HuH-7.5 (cell line): ENCODE measurements around the gene ZNF227.
"Not testable (repeated sequence)": the region's sequence is repeated elsewhere in the genome, so short reads cannot be mapped to it uniquely, and the experiment has no call there.

Source experiments
- DNase-seq: peaks from one replicate; pipeline ENCODE4 v3.0.0; 2011; ENCODE audit warnings: low spot score

Gene ZNF227

DNA sequence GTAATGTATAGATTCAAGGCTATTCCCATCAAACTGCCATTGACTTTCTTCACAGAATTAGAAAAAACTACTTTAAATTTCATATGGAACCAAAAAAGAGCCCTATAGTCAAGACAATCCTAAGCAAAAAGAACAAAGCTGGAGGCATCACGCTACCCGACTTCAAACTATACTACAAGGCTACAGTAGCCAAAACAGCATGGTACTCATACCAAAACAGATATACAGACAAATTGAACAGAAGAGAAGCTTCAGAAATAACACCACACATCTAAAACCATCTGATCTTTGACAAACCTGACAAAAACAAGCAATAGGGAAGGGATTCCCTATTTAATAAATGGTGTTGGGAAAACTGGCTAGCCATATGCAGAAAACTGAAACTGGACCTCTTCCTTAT, 40.0 kb downstream of the ZNF227 start:
- DNase-seq = not testable (repeated sequence)

GRCh38 chr19:44253392-44253791, 41.1 kb downstream of the ZNF227 start:
- DNase-seq = not testable (repeated sequence)

GRCh38 chr19:44254496-44254895, 42.2 kb downstream of the ZNF227 start:
- peak; percentile 18 for DNase-seq

DNA sequence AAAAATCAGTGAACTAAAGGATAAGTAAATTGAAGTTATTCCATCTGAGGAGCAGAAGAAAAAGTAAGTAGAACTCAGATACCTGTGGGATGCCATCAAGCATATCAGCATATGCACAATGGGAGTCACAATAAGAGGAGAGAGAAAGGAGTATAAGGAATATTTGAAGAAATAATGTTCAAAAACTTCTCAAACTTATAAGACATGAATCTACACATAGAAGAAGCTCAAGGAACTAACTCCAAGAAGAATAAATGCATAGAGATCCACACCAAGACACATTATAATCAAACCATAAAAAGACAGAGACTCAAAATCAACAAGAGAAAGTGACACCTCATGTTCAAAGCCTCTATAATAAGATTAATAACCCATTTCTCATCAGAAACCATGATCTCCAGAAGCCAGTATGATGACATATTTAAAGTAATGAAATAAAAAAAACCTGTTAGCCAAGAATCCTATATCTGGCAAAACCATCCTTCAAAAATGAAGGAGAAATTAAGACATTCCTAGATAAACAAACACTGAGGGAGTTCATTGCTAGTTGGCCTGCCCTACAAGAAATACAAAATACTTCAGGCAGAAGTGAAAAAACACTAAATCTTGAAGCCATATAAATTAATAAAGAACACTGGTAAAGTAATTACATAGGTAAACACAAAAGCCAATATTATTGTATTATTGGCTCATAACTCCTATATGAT, 43.5 kb downstream of the ZNF227 start:
- no peak for DNase-seq

- DNase-seq = no peak
Measured at GRCh38 chr19:44258136-44258535, 45.8 kb downstream of the ZNF227 start.

GRCh38 chr19:44258835-44259413, 46.6 kb downstream of the ZNF227 start:
- DNase-seq = no peak

- DNase-seq = no peak
Measured at GRCh38 chr19:44260343-44260681, 48.0 kb downstream of the ZNF227 start.

DNA sequence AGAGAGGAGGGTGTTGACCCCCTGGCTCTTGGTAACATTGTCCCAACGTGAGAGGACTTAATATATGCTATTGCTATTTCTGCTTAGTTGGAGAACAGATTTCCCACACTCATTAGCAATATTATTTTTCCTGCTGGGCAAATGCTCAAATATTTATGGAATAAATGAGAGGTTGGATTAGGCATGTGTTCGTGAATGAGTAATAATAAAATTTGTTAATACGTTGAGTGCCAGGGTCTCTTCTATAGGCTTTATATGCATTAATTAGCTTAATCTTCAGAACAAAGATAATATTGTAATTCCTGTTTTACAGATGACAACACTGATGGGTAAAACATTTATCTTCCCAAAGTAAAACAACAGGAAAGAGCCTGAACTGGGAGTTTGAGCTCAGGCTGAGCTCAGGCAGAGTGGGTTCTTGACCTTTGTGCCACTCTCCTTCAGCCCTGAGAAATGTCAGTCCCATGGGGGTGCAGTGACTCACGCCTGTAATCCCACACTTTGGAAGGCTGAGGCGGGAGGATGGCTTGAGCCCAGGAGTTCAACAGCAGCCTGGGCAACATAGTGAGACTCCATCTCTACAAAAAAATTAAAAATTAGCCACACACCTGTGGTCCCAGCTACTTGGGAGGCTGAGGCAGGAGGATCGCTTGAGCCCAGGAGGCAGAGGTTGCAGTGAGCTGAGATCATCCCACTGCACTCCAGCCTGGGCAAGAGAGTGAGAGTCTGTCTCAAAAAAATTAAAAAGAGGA, 48.5 kb downstream of the ZNF227 start:
- no peak for DNase-seq

GRCh38 chr19:44277331-44277730, 65.0 kb downstream of the ZNF227 start:
- DNase-seq = no peak

DNA sequence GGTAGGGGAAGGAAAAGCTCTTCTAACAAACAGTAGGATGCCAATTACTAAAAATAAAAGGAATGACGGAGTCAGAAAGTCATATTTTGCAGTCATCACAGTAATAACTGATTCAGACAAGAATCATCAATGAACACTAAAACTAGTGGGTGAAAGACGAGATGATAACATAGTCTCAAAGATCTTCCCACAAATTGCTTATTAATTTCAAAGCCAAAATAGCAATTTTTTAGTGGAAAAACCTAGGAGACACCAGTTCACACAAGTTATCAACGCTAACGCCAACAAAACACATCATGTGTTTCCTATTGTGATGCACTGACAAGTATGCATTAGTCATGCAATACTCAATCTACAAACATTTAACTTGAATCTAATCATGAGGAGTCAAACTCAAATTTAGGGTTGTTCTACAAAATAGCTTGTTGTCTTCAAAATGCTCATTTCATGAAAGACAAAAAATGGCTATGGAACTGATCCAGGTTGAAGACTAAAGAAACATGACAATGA, 65.9 kb downstream of the ZNF227 start:
- no peak for DNase-seq

DNA sequence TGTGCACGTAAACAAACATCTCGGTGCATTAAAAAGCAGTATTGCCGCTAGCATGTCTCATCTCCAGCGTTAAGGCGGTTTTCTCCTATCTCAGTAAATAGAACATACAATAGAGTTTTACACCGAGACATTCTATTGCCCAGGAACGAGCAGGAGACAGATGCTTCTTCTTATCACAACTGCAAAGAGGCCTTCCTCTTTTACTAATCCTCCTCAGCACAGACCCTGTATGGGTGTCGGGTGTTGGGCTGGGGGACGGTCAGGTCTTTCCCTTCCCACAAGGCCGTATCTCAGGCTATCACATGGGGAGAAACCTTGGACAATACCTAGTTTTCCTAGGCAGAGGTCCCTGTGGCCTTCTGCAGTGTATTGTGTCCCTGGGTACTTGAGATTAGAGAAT, 68.6 kb downstream of the ZNF227 start:
- no peak for DNase-seq

DNA sequence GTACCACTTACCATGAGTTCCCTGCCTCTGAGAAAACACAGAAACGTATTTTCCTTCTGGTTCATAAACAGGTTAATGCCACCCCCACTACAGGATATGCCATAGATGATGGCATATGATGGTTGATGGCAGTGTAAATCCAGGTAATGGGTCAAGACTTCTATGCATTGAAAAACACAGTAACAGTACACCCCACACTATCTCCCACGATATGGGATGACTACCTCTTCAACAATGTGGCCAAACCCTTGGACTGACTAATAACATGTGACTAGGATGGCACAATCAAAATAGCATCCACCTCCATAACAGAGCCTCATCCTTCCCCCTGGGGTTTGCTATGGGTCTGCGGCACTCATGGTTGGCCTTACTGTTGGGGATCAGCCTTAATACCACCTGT, 70.5 kb downstream of the ZNF227 start:
- no peak for DNase-seq

- DNase-seq = no peak
Measured at GRCh38 chr19:44284968-44285367, 72.6 kb downstream of the ZNF227 start.
